D341Med (cell line): ENCODE data around the gene DDX39B.

ENCODE experiments used
- DNase-seq: peaks from one replicate; pipeline ENCODE4 v3.0.0; 2012; ENCODE audit warnings: low spot score

DDX39B gene

GRCh38 chr6:31546958-31547726 is 5.3 kb upstream of the DDX39B start, which contains the start of gene NFKBIL1:
NFKBIL1 (plus strand) TSS chr6:31547608; CDS start chr6:31547695, 87 bp downstream.
- DNase-seq, result peak; percentile 93

DNA sequence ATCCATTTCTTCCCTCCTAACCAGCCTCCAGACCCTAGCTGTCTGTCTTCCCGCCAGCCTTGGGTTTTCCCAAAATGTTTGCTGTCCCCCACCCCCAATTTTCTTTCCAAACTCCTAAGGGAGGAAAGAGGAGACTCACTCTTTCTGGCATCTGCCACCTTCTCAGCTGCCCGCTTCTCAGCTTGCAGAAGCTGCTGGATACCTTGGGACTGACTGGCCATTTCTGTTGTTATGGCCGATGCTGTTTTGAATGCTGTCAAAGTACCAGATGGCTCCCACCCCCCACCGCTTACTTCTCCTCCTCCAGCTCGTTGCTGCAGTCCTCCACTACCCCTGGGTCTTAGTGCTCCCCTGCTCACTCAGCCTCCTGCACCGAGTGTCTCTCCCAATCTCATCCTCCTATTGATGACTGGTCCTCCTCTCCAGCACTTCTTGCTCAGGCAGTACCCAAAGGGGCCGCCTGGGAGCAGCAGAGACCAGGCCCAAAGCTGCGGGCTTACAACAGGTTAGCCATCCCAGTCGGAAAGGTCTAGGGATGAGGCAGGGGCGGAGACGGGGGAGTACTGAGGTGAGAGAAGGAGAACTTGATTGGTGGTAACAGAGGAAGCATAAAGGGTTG is 4.6 kb upstream of the DDX39B start, which contains the start of gene ATP6V1G2:
Gene ATP6V1G2, minus strand, starts transcription at position 270 of the 619 bp plus-strand sequence. Its CDS starts 49 bp downstream, at position 221.
- peak; percentile 83 for DNase-seq

- no peak for DNase-seq
Observed at GRCh38 chr6:31545291-31545690, 3.5 kb upstream of the DDX39B start.

DNA sequence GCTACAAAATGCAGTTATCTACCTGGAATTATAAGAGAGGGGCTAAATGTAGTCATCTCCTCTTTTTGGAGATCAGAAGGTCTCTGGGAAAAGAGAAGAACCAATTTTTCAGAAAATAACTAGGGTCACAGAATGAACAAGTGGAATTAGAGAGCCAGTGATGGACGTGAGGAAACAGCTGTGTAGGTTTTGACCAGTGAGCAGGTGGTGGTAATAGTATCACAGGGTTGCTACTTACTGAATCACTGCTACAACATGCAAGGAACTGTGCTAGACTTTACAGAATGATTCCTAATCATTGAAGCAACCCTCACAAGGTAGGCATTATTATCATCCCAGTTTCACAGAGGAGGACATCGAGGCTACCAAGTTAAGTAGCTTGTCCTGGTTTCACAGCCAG is 2.9 kb upstream of the DDX39B start:
- DNase-seq, result no peak

DNA sequence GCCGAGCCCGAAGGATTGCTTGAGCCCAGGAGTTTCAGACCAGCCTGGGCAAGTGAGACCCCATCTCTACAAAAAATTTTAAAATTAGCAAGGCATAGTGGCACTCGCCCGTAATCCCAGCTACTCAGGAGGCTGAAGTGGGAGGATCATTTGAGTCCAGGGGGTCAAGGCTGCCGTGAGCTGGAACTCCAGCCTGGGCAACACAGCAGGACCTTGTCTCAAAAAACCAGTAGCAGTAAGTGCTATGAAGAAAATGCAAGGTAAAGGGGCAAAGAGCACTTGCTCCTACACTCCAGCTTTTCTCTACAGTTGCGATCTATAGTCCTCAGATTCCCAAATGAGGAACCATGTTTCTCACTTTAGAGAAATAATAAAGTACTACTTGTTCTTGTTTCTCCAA is 1.8 kb upstream of the DDX39B start:
- no peak for DNase-seq

DNA sequence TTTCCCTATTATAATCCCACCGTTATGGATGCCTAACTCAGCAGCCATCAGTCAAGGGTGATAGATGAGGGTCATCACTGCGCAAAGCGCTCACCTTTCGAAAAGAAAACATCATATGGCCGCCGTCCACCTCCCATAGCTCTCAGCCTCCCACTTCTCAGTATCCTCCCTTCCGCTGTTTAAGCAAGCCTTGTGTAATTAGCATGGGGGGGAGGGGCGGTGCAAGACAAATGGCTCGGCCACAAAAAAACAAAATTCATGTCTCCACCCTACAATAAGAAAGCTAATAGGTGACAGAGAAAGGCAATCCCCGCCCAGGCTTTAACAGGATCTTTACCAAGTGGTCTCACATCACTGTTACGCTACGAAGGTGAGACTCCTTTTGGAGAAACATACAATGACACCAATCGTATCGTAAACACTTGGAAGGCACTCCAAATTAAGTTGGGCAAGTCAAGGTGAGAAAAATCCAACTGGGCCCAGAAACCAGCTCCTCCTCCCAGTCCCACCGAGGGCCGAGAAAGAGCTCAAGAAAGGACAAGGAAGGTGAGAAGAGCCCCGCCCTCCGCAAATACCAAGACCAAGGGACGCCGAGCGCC is 645 bp downstream of the DDX39B start:
- DNase-seq, result no peak

GRCh38 chr6:31540640-31541039 is 1.2 kb downstream of the DDX39B start:
- DNase-seq, result no peak

GRCh38 chr6:31538805-31539400 is 2.9 kb downstream of the DDX39B start:
- no peak for DNase-seq

- no peak for DNase-seq
Observed at GRCh38 chr6:31535538-31536324, 6.1 kb downstream of the DDX39B start.

GRCh38 chr6:31534521-31535040 is 7.2 kb downstream of the DDX39B start:
- DNase-seq, result no peak

DNA sequence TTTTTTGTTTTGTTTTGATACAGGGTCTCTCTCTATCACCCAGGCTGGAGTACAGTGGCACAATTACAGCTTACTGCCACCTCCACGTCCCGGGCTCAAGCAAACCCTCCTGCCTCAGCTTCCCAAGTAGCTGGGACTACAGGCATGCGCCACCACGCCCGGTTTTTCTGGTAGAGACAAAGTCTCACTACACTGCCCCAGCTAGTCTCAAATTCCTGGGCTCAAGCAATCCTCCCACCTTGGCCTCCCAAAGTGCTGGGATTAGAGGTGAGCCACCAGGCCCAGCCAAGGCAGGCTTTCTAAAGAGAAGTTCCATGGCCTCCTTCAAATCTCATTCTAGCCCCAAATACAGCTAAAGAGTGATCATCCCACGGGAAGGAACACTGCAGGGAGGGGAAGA is 7.8 kb downstream of the DDX39B start:
- no peak for DNase-seq

DNA sequence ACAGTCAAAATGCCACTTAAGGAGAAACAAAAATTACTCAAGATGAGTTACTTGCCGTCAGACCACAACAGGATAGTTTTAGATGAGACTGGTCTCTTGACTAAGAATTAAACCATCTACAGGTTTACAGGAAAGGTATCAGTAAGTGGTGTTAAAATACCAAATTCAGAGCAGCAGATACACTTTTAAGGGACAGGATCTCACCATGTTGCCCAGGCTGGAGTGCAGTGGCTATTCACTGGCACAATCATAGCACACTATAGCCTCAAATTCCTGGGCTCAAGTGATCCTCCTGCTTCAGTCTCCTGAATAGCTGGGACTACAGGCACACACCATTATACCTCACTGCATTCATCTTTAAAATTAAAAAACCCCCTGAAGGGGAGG is 8.4 kb downstream of the DDX39B start:
- DNase-seq, result no peak

- no peak for DNase-seq
Observed at GRCh38 chr6:31532644-31533454, 9.0 kb downstream of the DDX39B start.

- DNase-seq, result no peak
Observed at GRCh38 chr6:31531771-31532643, 9.8 kb downstream of the DDX39B start.

DNA sequence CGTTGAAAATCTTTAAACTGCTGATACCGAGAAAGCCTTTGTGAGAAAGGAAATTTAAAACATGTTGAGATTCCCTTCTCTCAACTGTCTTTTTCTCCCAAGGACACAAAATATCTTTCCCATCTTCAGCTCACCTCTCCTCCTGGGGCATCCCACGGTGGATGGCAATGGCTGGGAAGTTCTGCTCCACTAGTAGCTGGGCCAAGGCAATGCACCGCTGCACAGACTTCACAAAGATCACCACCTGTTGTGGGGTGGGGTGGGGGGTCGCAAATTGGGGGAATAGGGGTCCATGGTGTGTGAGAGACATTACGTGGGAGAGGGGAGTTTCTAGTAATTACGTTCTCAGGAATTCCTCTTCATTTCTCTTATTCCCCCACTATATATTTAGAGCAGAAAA is 10.6 kb downstream of the DDX39B start:
- DNase-seq, result no peak

DNA sequence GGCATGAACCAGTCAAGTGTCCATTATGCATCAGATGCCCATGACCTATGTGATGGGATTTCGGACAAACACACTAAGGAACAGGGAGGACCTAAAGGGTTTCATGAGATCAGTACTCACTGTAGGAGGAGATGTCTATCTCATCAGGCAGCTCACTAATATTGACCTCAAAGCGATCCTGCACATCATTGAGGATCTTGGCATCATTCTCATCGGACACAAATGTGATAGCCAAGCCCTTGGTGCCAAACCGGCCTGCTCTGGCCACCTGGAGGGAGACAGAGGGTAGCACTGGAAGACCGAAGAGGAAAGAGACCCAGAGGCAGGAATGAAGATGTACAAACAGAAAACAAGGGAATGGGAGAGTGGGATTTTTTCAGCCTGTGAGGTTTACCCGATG is 11.1 kb downstream of the DDX39B start:
- DNase-seq, result no peak

DNA sequence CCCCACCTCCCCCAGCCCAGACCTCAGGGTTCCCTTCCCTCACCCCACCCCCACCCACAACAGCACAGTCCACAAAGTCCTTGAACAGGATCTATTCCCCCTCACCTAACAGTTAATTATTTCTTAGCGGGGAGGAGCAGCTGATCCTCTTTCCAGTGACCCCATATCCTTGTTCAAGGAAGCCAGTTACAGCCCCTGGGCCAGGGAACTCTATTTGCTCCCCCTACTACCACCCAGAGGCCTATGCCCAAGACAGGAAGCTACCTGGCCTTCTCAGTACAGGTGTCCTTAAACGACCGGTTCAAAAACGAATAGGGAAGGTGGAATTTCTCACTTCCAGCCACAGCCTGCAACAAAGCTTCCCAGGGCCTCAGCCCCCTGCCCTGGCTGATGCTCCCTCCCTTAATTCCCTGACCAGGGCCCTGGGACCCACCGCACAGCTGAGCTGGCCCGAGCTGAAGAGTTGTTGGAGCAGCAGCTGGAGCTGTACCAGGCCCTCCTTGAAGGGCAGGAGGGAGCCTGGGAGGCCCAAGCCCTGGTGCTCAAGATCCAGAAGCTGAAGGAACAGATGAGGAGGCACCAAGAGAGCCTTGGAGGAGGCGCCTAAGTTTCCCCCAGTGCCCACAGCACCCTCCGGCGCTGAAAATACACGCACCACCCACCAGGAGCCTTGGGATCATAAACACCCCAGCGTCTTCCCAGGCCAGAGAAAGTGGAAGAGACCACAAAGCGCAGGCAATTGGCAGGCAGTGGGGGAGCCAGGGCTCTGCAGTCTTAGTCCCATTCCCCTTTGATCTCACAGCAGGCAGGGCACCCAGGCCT is 12.3 kb downstream of the DDX39B start:
- no peak for DNase-seq

DNA sequence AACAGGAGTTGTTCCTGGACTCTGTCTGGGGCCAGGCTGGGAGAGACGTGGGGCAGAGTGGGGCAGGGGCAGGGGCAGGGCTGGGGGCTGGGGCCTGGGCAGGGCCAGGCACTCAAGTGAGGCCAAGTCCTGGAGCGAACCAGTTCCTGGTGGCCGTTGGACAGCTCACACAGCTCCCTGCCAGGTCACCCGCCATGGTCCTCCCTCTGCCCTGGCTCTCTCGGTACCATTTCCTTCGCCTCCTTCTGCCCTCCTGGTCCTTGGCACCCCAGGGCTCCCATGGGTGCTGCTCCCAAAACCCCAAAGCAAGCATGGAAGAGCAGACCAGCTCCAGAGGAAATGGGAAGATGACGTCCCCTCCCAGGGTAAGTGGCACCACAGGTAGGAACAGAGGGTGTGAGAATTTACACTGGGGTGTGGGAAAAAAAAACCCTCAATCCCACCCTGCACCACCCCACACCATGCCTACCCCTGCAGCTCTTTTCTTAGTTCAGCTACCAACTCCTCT is 12.9 kb downstream of the DDX39B start, which contains the start of gene MCCD1:
Gene MCCD1, plus strand, starts transcription at position 142 of the 508 bp plus-strand sequence. Its CDS starts 53 bp downstream, at position 195.
- no peak for DNase-seq
